HEK293 (cell line): ENCODE data around the gene GPSM1.

ENCODE experiments used
- CTCF ChIA-PET: fragments of 350-600 bp; formaldehyde crosslinking; extraction: SDS; loops from one replicate; lab custom pipeline; 2021; ENCODE audit warnings: antibody characterized with exemption; lab: Yijun Ruan, JAX
- POLR2A ChIA-PET: fragments of 300-600 bp; formaldehyde crosslinking; extraction: SDS; loops from one replicate; lab custom pipeline; 2020; ENCODE audit warnings: antibody characterized with exemption, inconsistent platforms; lab: Yijun Ruan, JAX
- H3K27ac ChIP-seq: fragments of 200-500 bp; sonication (Bioruptor generic); 2 replicates; pipeline ENCODE4 v1.5.1; 2014; ENCODE audit warnings: low read depth, low read length, control low read depth, inconsistent platforms; ENCODE audit errors: extremely low read depth
- H3K36me3 ChIP-seq, 2 experiments: fragments of 200-500 bp in 1 of 2; sonication (Bioruptor generic) in 1 of 2; 1 replicate in 1 of 2; 2 replicates in 1 of 2; pipeline ENCODE4 v1.5.1; 2014 to 2017; ENCODE audit warnings: inconsistent platforms in 2 of 2, low read length in 2 of 2; ENCODE audit not compliant: control insufficient read depth in 2 of 2, insufficient read depth in 1 of 2
- H3K4me1 ChIP-seq: fragments of 200-500 bp; sonication (Bioruptor generic); 2 replicates; pipeline ENCODE4 v1.5.1; 2014; ENCODE audit warnings: mild to moderate bottlenecking, low read length, inconsistent platforms; ENCODE audit not compliant: control insufficient read depth, insufficient read depth
- H3K4me3 ChIP-seq: 2 replicates; pipeline ENCODE4 v1.5.1; 2011; ENCODE audit warnings: low read depth, mild to moderate bottlenecking, control low read depth, low read length, moderate library complexity
- H3K9me3 ChIP-seq: fragments of 200-500 bp; sonication (Bioruptor generic); 2 replicates; pipeline ENCODE4 v1.5.1; 2014; ENCODE audit warnings: low read depth, low read length, inconsistent platforms; ENCODE audit not compliant: control insufficient read depth, insufficient read depth
- BCL6B ChIP-seq: fragments of 450-650 bp; formaldehyde crosslinking; IDR thresholded peaks from 2 replicates; pipeline ENCODE4 v1.5.1; 2017; ENCODE audit warnings: missing biosample characterization, missing genetic modification characterization
- HOXA7 ChIP-seq: sonication (generic); formaldehyde crosslinking; IDR thresholded peaks from 2 replicates; pipeline ENCODE4 v1.8.1; 2022; ENCODE audit warnings: missing genetic modification reagents, borderline replicate concordance
- HOXC10 ChIP-seq: sonication (generic); formaldehyde crosslinking; IDR thresholded peaks from 2 replicates; pipeline ENCODE4 v1.8.1; 2023; ENCODE audit warnings: mild to moderate bottlenecking, missing genetic modification reagents
- SCRT2 ChIP-seq: fragments of 450-650 bp; formaldehyde crosslinking; IDR thresholded peaks from 2 replicates; pipeline ENCODE4 v1.5.1; 2016; ENCODE audit warnings: missing biosample characterization, missing genetic modification characterization
- ZBTB17 ChIP-seq: fragments of 450-650 bp; formaldehyde crosslinking; IDR thresholded peaks from 2 replicates; pipeline ENCODE4 v1.5.1; 2016; ENCODE audit warnings: missing biosample characterization, missing genetic modification characterization
- ZEB2 ChIP-seq: fragments of 450-650 bp; formaldehyde crosslinking; IDR thresholded peaks from 2 replicates; pipeline ENCODE4 v1.5.1; 2016; ENCODE audit warnings: missing biosample characterization, missing genetic modification characterization
- ZNF148 ChIP-seq: fragments of 450-650 bp; formaldehyde crosslinking; IDR thresholded peaks from 2 replicates; pipeline ENCODE4 v1.5.0; 2017; ENCODE audit warnings: missing biosample characterization, missing genetic modification characterization, borderline replicate concordance
- ZNF248 ChIP-seq: fragments of 450-650 bp; formaldehyde crosslinking; IDR thresholded peaks from 2 replicates; pipeline ENCODE4 v1.5.1; 2017; ENCODE audit warnings: missing biosample characterization, missing genetic modification characterization
- ZNF280C ChIP-seq: fragments of 450-650 bp; formaldehyde crosslinking; IDR thresholded peaks from 2 replicates; pipeline ENCODE4 v1.5.1; 2016; ENCODE audit warnings: missing biosample characterization, missing genetic modification characterization
- ZNF416 ChIP-seq: fragments of 450-650 bp; formaldehyde crosslinking; IDR thresholded peaks from 2 replicates; pipeline ENCODE4 v1.5.1; 2016; ENCODE audit warnings: missing biosample characterization, missing genetic modification characterization
- ZNF529 ChIP-seq: fragments of 450-650 bp; formaldehyde crosslinking; IDR thresholded peaks from 2 replicates; pipeline ENCODE4 v1.5.1; 2017; ENCODE audit warnings: missing genetic modification characterization, missing biosample characterization; ENCODE audit not compliant: insufficient replicate concordance
- ZNF558 ChIP-seq: fragments of 450-650 bp; formaldehyde crosslinking; IDR thresholded peaks from 2 replicates; pipeline ENCODE4 v1.5.1; 2016; ENCODE audit warnings: missing biosample characterization, missing genetic modification characterization
- ZNF560 ChIP-seq: fragments of 450-650 bp; formaldehyde crosslinking; IDR thresholded peaks from 2 replicates; pipeline ENCODE4 v1.5.1; 2017; ENCODE audit warnings: missing biosample characterization, missing genetic modification characterization, borderline replicate concordance
- ZNF571 ChIP-seq: fragments of 450-650 bp; formaldehyde crosslinking; IDR thresholded peaks from 2 replicates; pipeline ENCODE4 v1.5.0; 2017; ENCODE audit warnings: missing biosample characterization, missing genetic modification characterization
- ZNF629 ChIP-seq: fragments of 450-650 bp; formaldehyde crosslinking; IDR thresholded peaks from 2 replicates; pipeline ENCODE4 v1.5.1; 2017; ENCODE audit warnings: missing biosample characterization, missing genetic modification characterization
- ZNF660 ChIP-seq: fragments of 450-650 bp; IDR thresholded peaks from 2 replicates; pipeline ENCODE4 v1.5.1; 2018; ENCODE audit warnings: missing biosample characterization, mild to moderate bottlenecking, missing genetic modification characterization
- ZNF670 ChIP-seq: fragments of 450-650 bp; formaldehyde crosslinking; IDR thresholded peaks from 2 replicates; pipeline ENCODE4 v1.5.1; 2016; ENCODE audit warnings: missing biosample characterization, missing genetic modification characterization, low read depth

GPSM1 gene

GRCh38 chr9:136383436-136383835, 56.1 kb downstream of the GPSM1 start (continued):
- TF ChIP-seq ZNF529 (tag by site-specific recombination) = no peak
- TF ChIP-seq, all 188 proteins: peak for 0

GRCh38 chr9:136385015-136385414, 57.7 kb downstream of the GPSM1 start:
- ChIA-PET CTCF (interaction anchor here (2.1 kb wide), 1 partner anchor 11 kb away, joined by 10 read pairs; the partner anchor contains the start of gene CARD9), POLR2A (interaction anchor here (0.5 to 1.2 kb wide), 3 partner anchors 11 to 93 kb away, joined by 3 to 4 read pairs (median 3); partner anchors contain the start of gene CARD9)
- TF ChIP-seq ZNF571 (no peak), ZEB2 (no peak), SCRT2 (tag by site-specific recombination) (no peak)
- H3K4me3 ChIP-seq = no peak overlapping the region
- no peak overlapping the region for H3K27ac ChIP-seq
- no peaks in the 10 kb centered on the region for H3K9me3 ChIP-seq
- peaks cover 13 to 97% of the 10 kb centered on the region in 2 experiments for H3K36me3 ChIP-seq
- H3K4me1 ChIP-seq = no peaks in the 10 kb centered on the region

- Histone ChIP-seq H3K4me1 (no peaks in the 10 kb centered on the region), H3K27ac (no peak overlapping the region), H3K36me3 (peaks cover 16 to 92% of the 10 kb centered on the region in 2 experiments), H3K9me3 (no peaks in the 10 kb centered on the region), H3K4me3 (no peak overlapping the region)
- TF ChIP-seq ZNF148 (no peak), ZNF248 (no peak), ZNF629 (tag by site-specific recombination) (no peak), ZNF280C (tag by site-specific recombination) (no peak), ZNF416 (no peak), ZNF558 (tag by site-specific recombination) (no peak), HOXC10 (CRISPR knock-in tag) (no peak), BCL6B (tag by site-specific recombination) (no peak), ZNF560 (tag by site-specific recombination) (no peak), ZNF670 (tag by site-specific recombination) (no peak), ZBTB17 (tag by site-specific recombination) (no peak), ZNF660 (tag by site-specific recombination) (no peak), HOXA7 (CRISPR knock-in tag) (no peak)
- POLR2A ChIA-PET = interaction anchor here (0.6 to 2.5 kb wide), 5 partner anchors 13 to 72 kb away, joined by 3 to 16 read pairs (median 4); partner anchors contain the start of gene DNLZ
- CTCF ChIA-PET = interaction anchor here (0.6 to 2.1 kb wide), 3 partner anchors 12 to 151 kb away, joined by 3 to 10 read pairs (median 3); partner anchors contain the start of gene CARD9
Measured at GRCh38 chr9:136386018-136386417, 58.7 kb downstream of the GPSM1 start.
